ENCODE data around the gene TM7SF2. TPM values are rescaled to one million over a fixed set of nuclear protein-coding genes. Genes with fewer than 3 reads are reported as not detected.

Gene TM7SF2
- total and polyA plus RNA-seq, 2 of the 13 experiments (the other 11 are each of a cell fraction or from before 2014, with no cell fraction given) = 56.0 to 66.9 TPM

GRCh38 chr11:65134952-65135632 is 23.4 kb downstream of the TM7SF2 start (continued):
- TF ChIP-seq ZNF543 (CRISPR knock-in tag; IDR thresholded peaks at IDR 0.05) = 0 out of 2 replicates have a peak, but pooled peaks have one; percentile 20
- TF ChIP-seq RFXANK (CRISPR knock-in tag; IDR thresholded peaks at IDR 0.05) = peak; percentile 82; the same call in 1 of the 2 replicates
- TF ChIP-seq ZNF747 (CRISPR knock-in tag; IDR thresholded peaks at IDR 0.05; ENCODE audit: borderline replicate concordance) = no peak
- no peak for TF ChIP-seq BRD4 (CRISPR knock-in tag; IDR thresholded peaks at IDR 0.05)
- no peak for TF ChIP-seq RAD51 (IDR thresholded peaks at IDR 0.05; ENCODE audit: borderline replicate concordance)
- peak; percentile 68; the same call in 1 of the 2 replicates for TF ChIP-seq U2AF2 (IDR thresholded peaks at IDR 0.05; ENCODE audit: low read depth, low read length)
- no peak for TF ChIP-seq ZNF407 (CRISPR knock-in tag; IDR thresholded peaks at IDR 0.05; ENCODE audit: not compliant biosample characterization)
- no peak for TF ChIP-seq ZNF703 (CRISPR knock-in tag; IDR thresholded peaks at IDR 0.05; ENCODE audit: borderline replicate concordance)
- TF ChIP-seq, protein P1, sequence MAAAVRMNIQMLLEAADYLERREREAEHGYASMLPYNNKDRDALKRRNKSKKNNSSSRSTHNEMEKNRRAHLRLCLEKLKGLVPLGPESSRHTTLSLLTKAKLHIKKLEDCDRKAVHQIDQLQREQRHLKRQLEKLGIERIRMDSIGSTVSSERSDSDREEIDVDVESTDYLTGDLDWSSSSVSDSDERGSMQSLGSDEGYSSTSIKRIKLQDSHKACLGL (CRISPR knock-in tag; IDR thresholded peaks at IDR 0.05) = no peak
- no peak for TF ChIP-seq ZNF343 (CRISPR knock-in tag; IDR thresholded peaks at IDR 0.05)
- peak; percentile 13; the same call in 1 of the 2 replicates for TF ChIP-seq IRF2 (CRISPR knock-in tag; IDR thresholded peaks at IDR 0.05)
- peak; percentile 54 for TF ChIP-seq GATA4 (IDR thresholded peaks at IDR 0.05; ENCODE audit: borderline replicate concordance, low read depth)
- TF ChIP-seq ZNF605 (CRISPR knock-in tag; IDR thresholded peaks at IDR 0.05) = peak; percentile 32; the same call in 1 of the 2 replicates
- TF ChIP-seq PHF20 (CRISPR knock-in tag; IDR thresholded peaks at IDR 0.05) = peak; percentile 36; the same call in 1 of the 2 replicates
- TF ChIP-seq SMAD3 (CRISPR knock-in tag; IDR thresholded peaks at IDR 0.05) = no peak; the same call in none of the 2 replicates
- peak; percentile 78; the same call in 1 of the 2 replicates for TF ChIP-seq ZNF788 (CRISPR knock-in tag; IDR thresholded peaks at IDR 0.05; ENCODE audit: borderline replicate concordance)
- no peak for TF ChIP-seq LCORL (IDR thresholded peaks at IDR 0.05)
- TF ChIP-seq LCORL (CRISPR knock-in tag; IDR thresholded peaks at IDR 0.05) = 0 out of 2 replicates have a peak, but pooled peaks have one; percentile 3
- no peak for TF ChIP-seq SMARCE1 (IDR thresholded peaks at IDR 0.05; ENCODE audit: borderline replicate concordance)
- no peak for TF ChIP-seq CEBPG (CRISPR knock-in tag; IDR thresholded peaks at IDR 0.05)
- no peak for TF ChIP-seq ATF7-NPFF (CRISPR knock-in tag; IDR thresholded peaks at IDR 0.05; ENCODE audit: low read depth)
- TF ChIP-seq ZKSCAN5 (CRISPR knock-in tag; IDR thresholded peaks at IDR 0.05) = no peak
- no peak; the same call in 1 of the 2 replicates for TF ChIP-seq CENPT (CRISPR knock-in tag; IDR thresholded peaks at IDR 0.05; ENCODE audit: low read depth)
- TF ChIP-seq ZSCAN31 (CRISPR knock-in tag; IDR thresholded peaks at IDR 0.05; ENCODE audit: low read depth) = 0 out of 2 replicates have a peak, but pooled peaks have one; percentile 20

Measured in HepG2 (cell line).